ENCODE results near the gene MOB3B. TPM values are rescaled to one million over a fixed set of nuclear protein-coding genes. Genes with fewer than 3 reads are reported as not detected.

MOB3B gene
- total and polyA plus RNA-seq, 2 donors (not counting 1 experiment from before 2014, with no cell fraction given): under 0.01 to 0.15 TPM

- H3K4me2 ChIP-seq (ENCODE audit: extremely low read depth, insufficient read depth, low read length): no peak overlapping the region
- H3K36me3 ChIP-seq (ENCODE audit: control insufficient read depth, insufficient read depth, low read length): no peaks in the 10 kb centered on the region
- no peak overlapping the region for H3K4me3 ChIP-seq (replicated peaks in 1 of 4; ENCODE audit: control extremely low read depth in 1 of 4, insufficient read depth in 1 of 4, low read depth in 3 of 4, low read length in 4 of 4)
- no peak overlapping the region for H2AFZ ChIP-seq (ENCODE audit: low read length)
- no peaks in the 10 kb centered on the region for H4K20me1 ChIP-seq (ENCODE audit: control insufficient read depth, extremely low read depth, insufficient read depth, low read length)
- H3K79me2 ChIP-seq (ENCODE audit: control insufficient read depth, insufficient read depth, low read length): no peaks in the 10 kb centered on the region
- H3K27ac ChIP-seq (ENCODE audit: insufficient read depth, low read length): no peak overlapping the region
- H3K4me1 ChIP-seq (ENCODE audit: control insufficient read depth, extremely low read depth, insufficient read depth, low read length): no peaks in the 10 kb centered on the region
- no peaks in the 10 kb centered on the region for H3K9me3 ChIP-seq (ENCODE audit: control insufficient read depth, insufficient read depth, low read depth, low read length)
- H3K27me3 ChIP-seq (ENCODE audit: control insufficient read depth, insufficient read depth, low read length): no peaks in the 10 kb centered on the region
- no peak for DNase-seq (ENCODE audit: low read depth in 2 of 2)
- no peak overlapping the region for H3K9ac ChIP-seq (ENCODE audit: insufficient read depth, low read length)
- no peak for TF ChIP-seq EZH2 (IDR thresholded peaks at IDR 0.05; ENCODE audit: low read length, missing control alignments)
- TF ChIP-seq, protein P1, sequence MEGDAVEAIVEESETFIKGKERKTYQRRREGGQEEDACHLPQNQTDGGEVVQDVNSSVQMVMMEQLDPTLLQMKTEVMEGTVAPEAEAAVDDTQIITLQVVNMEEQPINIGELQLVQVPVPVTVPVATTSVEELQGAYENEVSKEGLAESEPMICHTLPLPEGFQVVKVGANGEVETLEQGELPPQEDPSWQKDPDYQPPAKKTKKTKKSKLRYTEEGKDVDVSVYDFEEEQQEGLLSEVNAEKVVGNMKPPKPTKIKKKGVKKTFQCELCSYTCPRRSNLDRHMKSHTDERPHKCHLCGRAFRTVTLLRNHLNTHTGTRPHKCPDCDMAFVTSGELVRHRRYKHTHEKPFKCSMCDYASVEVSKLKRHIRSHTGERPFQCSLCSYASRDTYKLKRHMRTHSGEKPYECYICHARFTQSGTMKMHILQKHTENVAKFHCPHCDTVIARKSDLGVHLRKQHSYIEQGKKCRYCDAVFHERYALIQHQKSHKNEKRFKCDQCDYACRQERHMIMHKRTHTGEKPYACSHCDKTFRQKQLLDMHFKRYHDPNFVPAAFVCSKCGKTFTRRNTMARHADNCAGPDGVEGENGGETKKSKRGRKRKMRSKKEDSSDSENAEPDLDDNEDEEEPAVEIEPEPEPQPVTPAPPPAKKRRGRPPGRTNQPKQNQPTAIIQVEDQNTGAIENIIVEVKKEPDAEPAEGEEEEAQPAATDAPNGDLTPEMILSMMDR (conservative IDR thresholded peaks at IDR 0.05 in 1 of 2, IDR thresholded peaks at IDR 0.05 in 1 of 2; ENCODE audit: low read depth in 1 of 2, low read length in 2 of 2): no peak
These were observed 18.8 kb downstream of the MOB3B start for GRCh38 chr9:27510780-27511179.

DNA sequence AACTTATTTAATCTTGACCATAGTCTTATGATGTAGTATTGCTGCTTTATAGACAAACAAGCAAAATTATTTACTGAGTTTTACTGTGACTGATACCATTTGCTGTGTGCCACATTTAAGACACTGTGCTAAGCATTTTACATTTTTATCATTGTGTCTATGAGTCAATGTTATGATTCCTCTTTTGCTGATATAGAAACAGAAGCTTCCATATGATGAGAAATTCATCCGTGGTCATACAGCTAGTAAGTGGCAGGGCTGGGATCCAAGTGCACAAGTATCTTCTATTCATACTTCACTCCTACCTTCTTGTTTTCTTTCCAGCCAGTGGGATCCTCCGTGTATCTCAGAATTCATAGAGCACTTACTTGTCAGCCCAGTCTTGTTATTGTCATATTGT, 22.6 kb downstream of the MOB3B start:
- no peak for TF ChIP-seq EZH2 (IDR thresholded peaks at IDR 0.05; ENCODE audit: low read length, missing control alignments)
- TF ChIP-seq, protein P1 (conservative IDR thresholded peaks at IDR 0.05 in 1 of 2, IDR thresholded peaks at IDR 0.05 in 1 of 2; ENCODE audit: low read depth in 1 of 2, low read length in 2 of 2): no peak
- no peak overlapping the region for H3K27ac ChIP-seq (ENCODE audit: insufficient read depth, low read length)
- no peak overlapping the region for H3K4me3 ChIP-seq (replicated peaks in 1 of 4; ENCODE audit: control extremely low read depth in 1 of 4, insufficient read depth in 1 of 4, low read depth in 3 of 4, low read length in 4 of 4)
- no peaks in the 10 kb centered on the region for H3K9me3 ChIP-seq (ENCODE audit: control insufficient read depth, insufficient read depth, low read depth, low read length)
- no peak for DNase-seq (ENCODE audit: low read depth in 2 of 2)
- no peaks in the 10 kb centered on the region for H3K36me3 ChIP-seq (ENCODE audit: control insufficient read depth, insufficient read depth, low read length)
- no peaks in the 10 kb centered on the region for H4K20me1 ChIP-seq (ENCODE audit: control insufficient read depth, extremely low read depth, insufficient read depth, low read length)
- H3K9ac ChIP-seq (ENCODE audit: insufficient read depth, low read length): no peak overlapping the region
- no peaks in the 10 kb centered on the region for H3K4me1 ChIP-seq (ENCODE audit: control insufficient read depth, extremely low read depth, insufficient read depth, low read length)
- no peaks in the 10 kb centered on the region for H3K79me2 ChIP-seq (ENCODE audit: control insufficient read depth, insufficient read depth, low read length)
- no peaks in the 10 kb centered on the region for H3K27me3 ChIP-seq (ENCODE audit: control insufficient read depth, insufficient read depth, low read length)
- no peak overlapping the region for H3K4me2 ChIP-seq (ENCODE audit: extremely low read depth, insufficient read depth, low read length)
- H2AFZ ChIP-seq (ENCODE audit: low read length): no peak overlapping the region

GRCh38 chr9:27505744-27506161, 23.9 kb downstream of the MOB3B start:
- Histone ChIP-seq H3K9ac (ENCODE audit: insufficient read depth, low read length) (no peak overlapping the region), H3K27ac (ENCODE audit: insufficient read depth, low read length) (no peak overlapping the region), H3K79me2 (ENCODE audit: control insufficient read depth, insufficient read depth, low read length) (no peaks in the 10 kb centered on the region), H3K27me3 (ENCODE audit: control insufficient read depth, insufficient read depth, low read length) (no peaks in the 10 kb centered on the region), H3K9me3 (ENCODE audit: control insufficient read depth, insufficient read depth, low read depth, low read length) (no peaks in the 10 kb centered on the region), H4K20me1 (ENCODE audit: control insufficient read depth, extremely low read depth, insufficient read depth, low read length) (no peaks in the 10 kb centered on the region), H3K4me3 (replicated peaks in 1 of 4; ENCODE audit: control extremely low read depth in 1 of 4, insufficient read depth in 1 of 4, low read depth in 3 of 4, low read length in 4 of 4) (no peak overlapping the region), H3K4me1 (ENCODE audit: control insufficient read depth, extremely low read depth, insufficient read depth, low read length) (no peaks in the 10 kb centered on the region), H3K36me3 (ENCODE audit: control insufficient read depth, insufficient read depth, low read length) (no peaks in the 10 kb centered on the region), H2AFZ (ENCODE audit: low read length) (no peak overlapping the region), H3K4me2 (ENCODE audit: extremely low read depth, insufficient read depth, low read length) (no peak overlapping the region)
- no peak for TF ChIP-seq EZH2 (IDR thresholded peaks at IDR 0.05; ENCODE audit: low read length, missing control alignments)
- TF ChIP-seq, protein P1 (conservative IDR thresholded peaks at IDR 0.05 in 1 of 2, IDR thresholded peaks at IDR 0.05 in 1 of 2; ENCODE audit: low read depth in 1 of 2, low read length in 2 of 2): no peak
- DNase-seq (ENCODE audit: low read depth in 2 of 2): peak in 1 of 2 donors; percentile 51
